ENCODE data around the gene CELF2. TPM values are rescaled to one million over a fixed set of nuclear protein-coding genes. Genes with fewer than 3 reads are reported as not detected.

CELF2 gene
- total and polyA plus RNA-seq, 2 experiments from 2014 or later, result 16.6 to 26.9 TPM

DNA sequence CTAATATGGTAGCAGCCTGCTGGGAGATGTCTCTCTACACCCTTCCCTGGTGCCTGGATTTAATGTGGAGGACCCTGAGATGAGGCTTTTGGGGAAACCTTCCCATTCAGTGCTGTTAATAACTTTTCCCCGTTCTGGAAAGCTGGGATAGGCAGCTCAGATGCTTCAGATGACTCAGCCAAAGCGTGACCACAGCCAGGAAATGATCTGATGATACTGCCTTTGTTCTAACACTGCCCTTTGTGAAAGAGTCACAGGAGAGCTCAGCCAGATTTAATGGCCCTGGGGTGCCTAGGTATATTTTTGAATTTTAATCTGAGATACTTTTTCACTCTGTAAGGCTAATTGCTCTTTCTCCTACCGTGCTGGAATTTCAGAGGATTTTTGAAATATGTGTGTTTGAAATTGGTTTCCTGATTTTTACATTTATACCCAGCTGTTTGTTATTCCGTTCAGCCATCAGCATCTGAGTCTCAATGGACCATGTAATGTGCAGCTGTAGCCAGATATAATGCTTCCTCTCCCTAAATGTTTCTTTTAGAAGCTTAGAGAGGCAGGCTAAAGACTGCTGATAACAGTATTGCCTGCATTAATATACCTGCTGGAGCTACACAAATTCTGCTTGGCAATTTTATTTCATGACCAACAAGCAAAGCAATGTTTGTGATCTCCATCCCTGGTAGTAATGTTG, 17.8 kb downstream of the CELF2 start:
- H3K4me2 ChIP-seq, result no peak overlapping the region
- no peaks in the 10 kb centered on the region for H3K9me2 ChIP-seq (replicated peaks; ENCODE audit: insufficient read depth)
- H3K27me3 ChIP-seq, result no peaks in the 10 kb centered on the region
- no peaks in the 10 kb centered on the region for H3K36me3 ChIP-seq (replicated peaks; ENCODE audit: insufficient read depth, low read depth)
- no peak overlapping the region for H2AFZ ChIP-seq
- H3K9me3 ChIP-seq (ENCODE audit: low read depth), result no peaks in the 10 kb centered on the region
- peak overlapping the region; percentile 73 for H3K27ac ChIP-seq
- H3K4me3 ChIP-seq, result no peak overlapping the region
- TF ChIP-seq, protein P1, sequence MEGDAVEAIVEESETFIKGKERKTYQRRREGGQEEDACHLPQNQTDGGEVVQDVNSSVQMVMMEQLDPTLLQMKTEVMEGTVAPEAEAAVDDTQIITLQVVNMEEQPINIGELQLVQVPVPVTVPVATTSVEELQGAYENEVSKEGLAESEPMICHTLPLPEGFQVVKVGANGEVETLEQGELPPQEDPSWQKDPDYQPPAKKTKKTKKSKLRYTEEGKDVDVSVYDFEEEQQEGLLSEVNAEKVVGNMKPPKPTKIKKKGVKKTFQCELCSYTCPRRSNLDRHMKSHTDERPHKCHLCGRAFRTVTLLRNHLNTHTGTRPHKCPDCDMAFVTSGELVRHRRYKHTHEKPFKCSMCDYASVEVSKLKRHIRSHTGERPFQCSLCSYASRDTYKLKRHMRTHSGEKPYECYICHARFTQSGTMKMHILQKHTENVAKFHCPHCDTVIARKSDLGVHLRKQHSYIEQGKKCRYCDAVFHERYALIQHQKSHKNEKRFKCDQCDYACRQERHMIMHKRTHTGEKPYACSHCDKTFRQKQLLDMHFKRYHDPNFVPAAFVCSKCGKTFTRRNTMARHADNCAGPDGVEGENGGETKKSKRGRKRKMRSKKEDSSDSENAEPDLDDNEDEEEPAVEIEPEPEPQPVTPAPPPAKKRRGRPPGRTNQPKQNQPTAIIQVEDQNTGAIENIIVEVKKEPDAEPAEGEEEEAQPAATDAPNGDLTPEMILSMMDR (IDR thresholded peaks at IDR 0.05; ENCODE audit: poor library complexity), result no peak
- TF ChIP-seq EZH2phosphoT487 (IDR thresholded peaks at IDR 0.05; ENCODE audit: low read depth, severe bottlenecking, unreplicated experiment) (no peak), EZH2 (IDR thresholded peaks at IDR 0.05; ENCODE audit: borderline replicate concordance) (no peak)
- peaks cover 13% of the 10 kb centered on the region for H3K4me1 ChIP-seq (ENCODE audit: insufficient read depth)
- WGBS (ENCODE audit: low lambda C conversion rate, missing lambda C conversion rate), result 48% methylated on average over 4 of the region's 4 CpGs
- H3K79me2 ChIP-seq, result no peaks in the 10 kb centered on the region
- peak; percentile 46 for DNase-seq (ENCODE audit: low spot score)
- H4K20me1 ChIP-seq (ENCODE audit: insufficient read depth, poor library complexity, severe bottlenecking), result no peaks in the 10 kb centered on the region

DNA sequence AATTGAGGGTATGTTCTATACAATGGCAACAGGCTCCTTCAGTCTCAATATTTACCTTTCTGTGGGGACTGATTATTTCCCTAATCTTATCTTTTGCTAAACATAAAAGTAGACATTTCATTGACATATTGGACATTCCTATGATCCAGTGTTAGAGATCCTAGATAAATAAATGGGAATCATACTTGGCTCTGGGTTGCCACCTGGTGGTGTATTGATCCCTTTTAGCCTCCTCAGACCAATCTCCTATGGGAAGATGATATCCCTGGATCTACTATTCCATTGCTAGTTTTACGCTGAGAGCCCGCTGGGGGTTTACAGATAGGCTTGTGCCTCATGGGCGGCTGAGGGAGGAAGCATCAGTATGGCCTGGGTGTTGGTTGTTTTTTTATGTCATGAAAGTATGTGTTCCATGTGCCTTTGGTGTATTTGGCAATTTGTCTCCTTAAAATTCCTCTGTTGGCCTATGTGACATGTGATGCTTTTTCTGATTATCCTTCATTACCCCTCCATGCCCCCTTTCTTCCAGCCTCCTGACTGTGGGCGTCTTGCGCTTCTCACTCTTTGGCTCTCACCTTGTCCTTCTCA, 18.8 kb downstream of the CELF2 start:
- H3K9me2 ChIP-seq (replicated peaks; ENCODE audit: insufficient read depth), result no peaks in the 10 kb centered on the region
- H2AFZ ChIP-seq, result no peak overlapping the region
- H3K79me2 ChIP-seq, result peaks cover 3% of the 10 kb centered on the region
- no peak overlapping the region for H3K27ac ChIP-seq
- TF ChIP-seq EZH2 (IDR thresholded peaks at IDR 0.05; ENCODE audit: borderline replicate concordance) (no peak), EZH2phosphoT487 (IDR thresholded peaks at IDR 0.05; ENCODE audit: low read depth, severe bottlenecking, unreplicated experiment) (no peak)
- TF ChIP-seq, protein P1 (IDR thresholded peaks at IDR 0.05; ENCODE audit: poor library complexity), result peak; percentile 68
- no peaks in the 10 kb centered on the region for H3K36me3 ChIP-seq (replicated peaks; ENCODE audit: insufficient read depth, low read depth)
- no peaks in the 10 kb centered on the region for H3K9me3 ChIP-seq (ENCODE audit: low read depth)
- 60% methylated on average over 5 of the region's 5 CpGs for WGBS (ENCODE audit: low lambda C conversion rate, missing lambda C conversion rate)
- H3K4me1 ChIP-seq (ENCODE audit: insufficient read depth), result peaks cover 13% of the 10 kb centered on the region
- no peaks in the 10 kb centered on the region for H4K20me1 ChIP-seq (ENCODE audit: insufficient read depth, poor library complexity, severe bottlenecking)
- H3K27me3 ChIP-seq, result no peaks in the 10 kb centered on the region
- peak; percentile 70 for DNase-seq (ENCODE audit: low spot score)
- peak overlapping the region; percentile 24 for H3K4me2 ChIP-seq
- H3K4me3 ChIP-seq, result no peak overlapping the region

DNA sequence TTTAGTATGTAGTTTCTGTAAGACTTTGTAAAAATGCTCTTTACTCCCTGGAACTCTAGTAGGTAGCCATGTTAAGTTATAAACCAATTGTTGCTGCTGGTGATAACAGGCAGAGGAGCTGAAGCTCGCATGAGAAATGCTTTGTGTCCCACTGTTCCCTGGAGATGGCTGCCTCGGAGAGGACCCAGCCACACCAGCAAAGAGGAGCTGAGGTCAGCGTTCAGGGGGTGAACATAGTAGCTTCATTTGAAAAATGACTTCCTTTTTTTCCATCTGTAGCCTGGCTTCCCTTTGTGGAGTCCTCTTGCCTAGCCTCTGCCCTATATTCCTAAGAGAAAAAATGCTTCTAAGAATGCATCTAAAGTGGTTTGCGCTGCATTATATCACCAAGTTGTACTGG, 20.3 kb downstream of the CELF2 start:
- H3K4me3 ChIP-seq, result no peak overlapping the region
- H3K4me1 ChIP-seq (ENCODE audit: insufficient read depth), result peaks cover 13% of the 10 kb centered on the region
- no peak for DNase-seq (ENCODE audit: low spot score)
- H3K27ac ChIP-seq, result no peak overlapping the region
- no peaks in the 10 kb centered on the region for H3K9me3 ChIP-seq (ENCODE audit: low read depth)
- no peaks in the 10 kb centered on the region for H3K9me2 ChIP-seq (replicated peaks; ENCODE audit: insufficient read depth)
- H3K4me2 ChIP-seq, result no peak overlapping the region
- no peaks in the 10 kb centered on the region for H3K27me3 ChIP-seq
- TF ChIP-seq, protein P1 (IDR thresholded peaks at IDR 0.05; ENCODE audit: poor library complexity), result no peak
- TF ChIP-seq EZH2 (IDR thresholded peaks at IDR 0.05; ENCODE audit: borderline replicate concordance), result no peak
- TF ChIP-seq EZH2phosphoT487 (IDR thresholded peaks at IDR 0.05; ENCODE audit: low read depth, severe bottlenecking, unreplicated experiment), result no peak
- H2AFZ ChIP-seq, result no peak overlapping the region
- WGBS (ENCODE audit: low lambda C conversion rate, missing lambda C conversion rate), result 87% methylated on average over 4 of the region's 4 CpGs
- no peaks in the 10 kb centered on the region for H3K36me3 ChIP-seq (replicated peaks; ENCODE audit: insufficient read depth, low read depth)
- H3K79me2 ChIP-seq, result peaks cover 3% of the 10 kb centered on the region
- H4K20me1 ChIP-seq (ENCODE audit: insufficient read depth, poor library complexity, severe bottlenecking), result no peaks in the 10 kb centered on the region

Data from hepatocyte (in vitro differentiated cells).